GM12878 (cell line): ENCODE data around the gene BTNL8. TPM values are rescaled to one million over a fixed set of nuclear protein-coding genes. Genes with fewer than 3 reads are reported as not detected.
"Not testable (repeated sequence)": the region's sequence is repeated elsewhere in the genome, so short reads cannot be mapped to it uniquely, and the experiment has no call there.

ENCODE experiments used
- ATAC-seq: fragments of 200-7000 bp; cut with Tn5 transposase; 3 replicates; pipeline ENCODE4 v1.9.1; 2020; ENCODE audit warnings: mild to moderate bottlenecking, moderate library complexity
- BruUV-seq: library from RNA; stranded (reverse); fragments of 400-500 nt; replicated peaks from 2 replicates; lab custom pipeline; 2021; lab: Mats Ljungman, UMichigan
- CTCF ChIA-PET: fragments of 300-600 bp; sonication (Branson Sonifier 250); formaldehyde crosslinking; extraction: SDS; loops from one replicate; lab custom pipeline; 2021; ENCODE audit warnings: inconsistent platforms; lab: Yijun Ruan, JAX
- POLR2A ChIA-PET: fragments of 350-600 bp; formaldehyde crosslinking; extraction: SDS; loops from one replicate; lab custom pipeline; 2021; ENCODE audit warnings: inconsistent platforms; lab: Charles Lee
- RAD21 ChIA-PET: fragments of 300-600 bp; sonication (Branson Sonifier 250); formaldehyde crosslinking; loops from one replicate; lab custom pipeline; 2023; ENCODE audit warnings: antibody characterized with exemption; ENCODE audit not compliant: unreplicated experiment; lab: Charles Lee
- SMC1A ChIA-PET: fragments of 300-600 bp; sonication (Branson Sonifier 250); formaldehyde crosslinking; loops from one replicate; lab custom pipeline; 2023; ENCODE audit not compliant: unreplicated experiment, uncharacterized antibody; lab: Charles Lee
- DNase-seq: peaks from one replicate; pipeline ENCODE4 v3.0.0-alpha.2; 2011; ENCODE audit warnings: low read depth, low spot score
- FAIRE-seq: peaks from 3 replicates; lab custom pipeline; 2011; peaks lifted over from hg19 to GRCh38; lab: Jason Lieb, UNC
- H2AFZ ChIP-seq: 2 replicates; pipeline ENCODE4 v1.6.0; 2011; ENCODE audit warnings: low read depth, low read length, control low read depth; ENCODE audit not compliant: control insufficient read depth
- H3K27ac ChIP-seq: 2 replicates; pipeline ENCODE4 v1.5.1; 2011; ENCODE audit warnings: control low read depth; ENCODE audit not compliant: control insufficient read depth, insufficient read depth
- H3K27me3 ChIP-seq, 2 experiments: replicated peaks in 1 of 2; 2 replicates each; pipeline versions ENCODE4 v1.6.0 to v1.6.1; 2011; ENCODE audit warnings: low read length in 1 of 2; ENCODE audit not compliant: control insufficient read depth in 2 of 2, insufficient read depth in 2 of 2
- H3K36me3 ChIP-seq, 2 experiments: 2 replicates each; pipeline ENCODE4 v1.5.1; 2011; ENCODE audit warnings: low read length in 1 of 2; ENCODE audit not compliant: control insufficient read depth in 2 of 2, insufficient read depth in 2 of 2
- H3K4me1 ChIP-seq: 2 replicates; pipeline ENCODE4 v1.6.1; 2011; ENCODE audit warnings: mild to moderate bottlenecking, low read length, moderate library complexity, mixed read lengths; ENCODE audit not compliant: control insufficient read depth, insufficient read depth
- H3K4me2 ChIP-seq: 2 replicates; pipeline ENCODE4 v1.6.0; 2011; ENCODE audit warnings: control low read depth; ENCODE audit not compliant: control insufficient read depth, insufficient read depth
- H3K4me3 ChIP-seq: fragments of 200-600 bp; sonication (generic); 2 replicates; pipeline ENCODE4 v1.5.1; 2016
- H3K79me2 ChIP-seq: 2 replicates; pipeline ENCODE4 v1.6.0; 2011; ENCODE audit warnings: low read length; ENCODE audit not compliant: control insufficient read depth, insufficient read depth
- H3K9ac ChIP-seq: 2 replicates; pipeline ENCODE4 v1.8.0; 2011; ENCODE audit warnings: low read length, control low read depth, mixed read lengths; ENCODE audit not compliant: control insufficient read depth, insufficient read depth
- H3K9me3 ChIP-seq: replicated peaks from 3 replicates; pipeline ENCODE4 v1.5.1; 2011; ENCODE audit warnings: mild to moderate bottlenecking, low read length; ENCODE audit not compliant: control insufficient read depth, insufficient read depth
- H4K20me1 ChIP-seq: 2 replicates; pipeline ENCODE4 v1.6.0; 2011; ENCODE audit not compliant: control insufficient read depth, insufficient read depth
- WGBS: methylation state at CpG from one replicate; pipeline ENCODE4 v1.1.6; 2016; ENCODE audit warnings: low lambda C conversion rate; ENCODE audit not compliant: insufficient replicate concordance, insufficient coverage; ENCODE audit errors: missing lambda C conversion rate; 5-methylcytosine and 5-hydroxymethylcytosine counted together
- in situ Hi-C: fragments of 300-500 bp; cut with MboI; formaldehyde crosslinking; loops from 9 replicates; pipeline ENCODE4 v1.14.3; 2018; ENCODE audit warnings: mixed read lengths
- intact Hi-C: fragments of 100-400 bp; cut with micrococcal nuclease; formaldehyde crosslinking; loops from one replicate; pipeline ENCODE4 v1.14.2; 2022; ENCODE audit not compliant: unreplicated experiment
- polyA plus RNA-seq, 11 experiments: library from polyadenylated mRNA; depleted of rRNA in 4 of 11; unstranded in 6 of 11; stranded (reverse) in 5 of 11; fragments of >200 nt; fragmentation: Nextera tagmentation in 4 of 11; fragmentation: Illumina TruSeq in 1 of 11; extraction: Ambion mirVana in 4 of 11; extraction: Trizol in 1 of 11; gene quantifications; 1 replicate in 1 of 11; 2 replicates in 10 of 11; pipeline versions ENCODE4 v1.2.1 to v1.2.3, GENCODE V29; 2011 to 2016; ENCODE audit warnings: inconsistent platforms in 2 of 11, missing spikeins in 2 of 11, low read depth in 1 of 11
- total RNA-seq, 4 experiments: library from RNA; depleted of rRNA in 3 of 4; stranded (reverse); fragments of >200 nt in 3 of 4; fragmentation: Illumina TruSeq in 1 of 4; extraction: Trizol in 1 of 4; gene quantifications; 2 replicates each; pipeline versions ENCODE4 v1.2.1 to v1.2.3, GENCODE V29; 2013 to 2021
- TF ChIP-seq, protein P1 (sequence below): IDR thresholded peaks from 2 replicates; pipeline ENCODE4 v1.6.1; 2012; ENCODE audit warnings: mild to moderate bottlenecking, low read depth, low read length

BTNL8 gene
- total and polyA plus RNA-seq, 10 of the 15 experiments (the other 5 are each of a cell fraction or from before 2014, with no cell fraction given), result 0.13 to 3.4 (median 0.26) TPM; not detected in 2

DNA sequence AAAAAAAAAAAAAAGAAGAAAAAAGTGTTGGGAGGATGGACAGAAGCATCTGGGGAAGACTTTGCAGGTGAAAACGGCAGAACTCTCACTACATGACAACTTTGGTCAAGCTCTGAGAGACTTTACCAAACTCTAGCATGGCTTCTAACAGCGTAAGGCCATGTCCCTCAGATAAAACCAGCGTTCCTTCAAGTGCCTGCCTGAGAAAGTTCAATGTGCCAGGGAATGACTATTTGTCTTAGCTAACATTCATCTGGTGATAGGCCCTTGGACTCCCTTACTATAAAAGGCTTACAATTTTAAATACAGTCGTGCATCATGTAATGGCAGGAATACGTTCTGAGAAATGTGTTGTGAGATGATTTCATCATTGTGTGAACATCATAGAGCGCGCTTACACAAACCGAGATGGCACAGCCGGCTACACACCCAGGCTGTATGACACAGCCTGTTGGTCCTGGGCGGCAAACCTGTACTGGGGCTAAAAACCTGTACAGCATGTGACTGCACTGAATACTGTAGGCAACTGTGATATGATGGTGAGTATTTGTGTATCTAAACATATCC, 23.0 kb upstream of the BTNL8 start (continued):
- TF ChIP-seq, protein P1, sequence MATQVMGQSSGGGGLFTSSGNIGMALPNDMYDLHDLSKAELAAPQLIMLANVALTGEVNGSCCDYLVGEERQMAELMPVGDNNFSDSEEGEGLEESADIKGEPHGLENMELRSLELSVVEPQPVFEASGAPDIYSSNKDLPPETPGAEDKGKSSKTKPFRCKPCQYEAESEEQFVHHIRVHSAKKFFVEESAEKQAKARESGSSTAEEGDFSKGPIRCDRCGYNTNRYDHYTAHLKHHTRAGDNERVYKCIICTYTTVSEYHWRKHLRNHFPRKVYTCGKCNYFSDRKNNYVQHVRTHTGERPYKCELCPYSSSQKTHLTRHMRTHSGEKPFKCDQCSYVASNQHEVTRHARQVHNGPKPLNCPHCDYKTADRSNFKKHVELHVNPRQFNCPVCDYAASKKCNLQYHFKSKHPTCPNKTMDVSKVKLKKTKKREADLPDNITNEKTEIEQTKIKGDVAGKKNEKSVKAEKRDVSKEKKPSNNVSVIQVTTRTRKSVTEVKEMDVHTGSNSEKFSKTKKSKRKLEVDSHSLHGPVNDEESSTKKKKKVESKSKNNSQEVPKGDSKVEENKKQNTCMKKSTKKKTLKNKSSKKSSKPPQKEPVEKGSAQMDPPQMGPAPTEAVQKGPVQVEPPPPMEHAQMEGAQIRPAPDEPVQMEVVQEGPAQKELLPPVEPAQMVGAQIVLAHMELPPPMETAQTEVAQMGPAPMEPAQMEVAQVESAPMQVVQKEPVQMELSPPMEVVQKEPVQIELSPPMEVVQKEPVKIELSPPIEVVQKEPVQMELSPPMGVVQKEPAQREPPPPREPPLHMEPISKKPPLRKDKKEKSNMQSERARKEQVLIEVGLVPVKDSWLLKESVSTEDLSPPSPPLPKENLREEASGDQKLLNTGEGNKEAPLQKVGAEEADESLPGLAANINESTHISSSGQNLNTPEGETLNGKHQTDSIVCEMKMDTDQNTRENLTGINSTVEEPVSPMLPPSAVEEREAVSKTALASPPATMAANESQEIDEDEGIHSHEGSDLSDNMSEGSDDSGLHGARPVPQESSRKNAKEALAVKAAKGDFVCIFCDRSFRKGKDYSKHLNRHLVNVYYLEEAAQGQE, result no peak
- TF ChIP-seq, all 136 proteins: peak for 0

DNA sequence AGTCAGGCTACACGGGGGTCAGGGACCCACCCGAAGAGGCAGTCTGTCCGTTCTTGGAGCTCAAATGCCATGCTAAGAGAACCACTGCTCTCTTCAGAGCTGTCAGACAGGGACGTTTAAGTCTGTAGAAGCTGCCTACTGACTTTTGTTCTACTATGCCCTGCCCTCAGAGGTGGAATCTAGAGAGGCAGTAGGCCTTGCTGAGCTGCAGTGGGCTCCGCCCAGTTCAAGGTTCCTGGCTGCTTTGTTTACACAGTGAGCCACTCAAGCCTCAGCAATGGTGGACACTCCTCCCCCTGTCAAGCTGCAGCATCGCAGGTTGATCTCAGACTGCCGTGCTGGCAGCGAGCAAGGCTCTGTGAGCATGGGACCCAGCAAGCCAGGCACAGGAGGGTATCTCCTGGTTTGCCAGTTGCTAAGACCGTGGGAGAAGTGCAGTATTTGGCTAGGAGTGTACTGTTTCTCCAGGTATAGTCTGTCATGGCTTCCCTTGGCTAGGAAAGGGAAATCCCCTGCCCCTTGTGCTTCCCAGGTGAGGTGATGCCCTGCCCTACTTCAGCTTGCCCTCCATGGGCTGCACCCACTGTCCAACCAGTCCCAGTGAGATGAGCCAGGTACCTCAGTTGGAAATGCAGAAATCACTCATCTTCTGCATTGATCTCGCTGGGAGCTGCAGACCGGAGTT, 13.0 kb upstream of the BTNL8 start:
- in situ Hi-C loops, H3K4me3 ChIP-seq, RAD21 ChIA-PET, H3K79me2 ChIP-seq, H3K27ac ChIP-seq, H3K4me1 ChIP-seq, SMC1A ChIA-PET, H3K27me3 ChIP-seq, H3K36me3 ChIP-seq, H2AFZ ChIP-seq, DNase-seq, ATAC-seq, intact Hi-C loops, H3K9ac ChIP-seq, BruUV-seq, FAIRE-seq, CTCF ChIA-PET, H3K4me2 ChIP-seq, H4K20me1 ChIP-seq, H3K9me3 ChIP-seq: not testable (repeated sequence)
- WGBS, result 56% methylated on average over 11 of the region's 11 CpGs
- POLR2A ChIA-PET, result interaction anchor here (0.8 kb wide), 1 partner anchor 100 kb away, joined by 4 read pairs; no protein-coding TSS in a partner anchor
